ENCODE data around the gene LEF1. TPM values are rescaled to one million over a fixed set of nuclear protein-coding genes. Genes with fewer than 3 reads are reported as not detected.
A peak's percentile ranks its signal among the peaks of the same experiment; 100 is the strongest.

LEF1 gene
- total RNA-seq, 1 donor from 2014 or later: 4.3 TPM

DNA sequence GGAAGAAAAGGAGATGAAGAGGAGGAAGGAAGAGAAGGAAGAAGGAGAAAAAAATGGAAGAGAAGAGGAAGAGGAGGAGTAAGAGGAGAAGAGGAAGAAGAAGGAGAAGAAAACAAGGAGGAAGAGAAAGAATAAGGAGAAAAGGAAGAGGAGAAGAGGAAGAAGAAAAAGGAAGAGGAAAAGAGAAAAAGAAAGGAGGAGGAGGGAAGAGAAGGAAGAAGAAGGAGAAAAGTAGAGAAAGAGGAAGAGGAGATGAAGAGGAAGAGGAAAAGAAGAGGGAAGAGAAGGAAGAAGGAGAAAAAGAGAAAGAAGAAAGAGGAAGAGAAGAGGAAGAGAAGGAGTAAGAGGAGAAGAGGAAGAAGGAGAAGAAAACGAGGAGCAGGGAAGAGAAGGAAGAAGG, 11.8 kb upstream of the LEF1 start:
- no peaks in the 10 kb centered on the region for H3K4me1 ChIP-seq
- H3K4me3 ChIP-seq: no peak overlapping the region
- H3K27me3 ChIP-seq (ENCODE audit: low read depth): peaks cover 4% of the 10 kb centered on the region
- ATAC-seq (no peak), DNase-seq (no peak)
- no peak overlapping the region for H3K27ac ChIP-seq
- no peaks in the 10 kb centered on the region for H3K9me3 ChIP-seq
- intact Hi-C loops (cut with DNase I): no loop called here
- H3K36me3 ChIP-seq: no peaks in the 10 kb centered on the region
- no peak for TF ChIP-seq CTCF (IDR thresholded peaks at IDR 0.05)

DNA sequence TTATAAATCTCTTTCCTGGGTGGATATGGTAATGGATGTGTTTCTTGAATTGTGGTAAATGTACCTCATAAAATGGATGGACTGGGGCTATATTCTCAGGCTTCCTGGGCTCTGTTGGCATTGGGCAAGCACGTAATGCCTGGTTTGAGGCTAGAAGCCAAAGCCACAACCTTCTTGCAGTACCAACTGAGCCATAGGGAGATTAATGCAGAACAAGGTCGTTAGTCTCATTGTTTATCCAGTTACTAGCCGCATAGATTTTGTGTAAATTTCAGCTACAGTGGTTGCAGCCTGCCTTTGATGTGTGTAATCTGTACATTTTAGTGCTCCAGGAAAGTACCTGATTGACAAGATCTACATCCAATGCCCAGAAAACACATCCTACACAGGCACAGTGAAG, 7.2 kb upstream of the LEF1 start:
- DNase-seq: no peak
- no peak for ATAC-seq
- H3K4me1 ChIP-seq: peaks cover 29% of the 10 kb centered on the region
- TF ChIP-seq CTCF (IDR thresholded peaks at IDR 0.05): no peak
- H3K9me3 ChIP-seq: no peaks in the 10 kb centered on the region
- no peak overlapping the region for H3K4me3 ChIP-seq
- no peak overlapping the region for H3K27ac ChIP-seq
- no peaks in the 10 kb centered on the region for H3K36me3 ChIP-seq
- intact Hi-C loops (cut with DNase I): no loop called here
- H3K27me3 ChIP-seq (ENCODE audit: low read depth): peaks cover 32% of the 10 kb centered on the region

GRCh38 chr4:108174856-108175255, 6.1 kb upstream of the LEF1 start:
- Histone ChIP-seq H3K4me1 (peaks cover 29% of the 10 kb centered on the region), H3K36me3 (no peaks in the 10 kb centered on the region), H3K27ac (no peak overlapping the region), H3K27me3 (ENCODE audit: low read depth) (peaks cover 44% of the 10 kb centered on the region), H3K4me3 (no peak overlapping the region), H3K9me3 (no peaks in the 10 kb centered on the region)
- no peak for DNase-seq
- ATAC-seq: no peak
- intact Hi-C loops (cut with DNase I): no loop called here
- no peak for TF ChIP-seq CTCF (IDR thresholded peaks at IDR 0.05)

GRCh38 chr4:108173599-108174057, 4.9 kb upstream of the LEF1 start:
- ATAC-seq: no peak
- no peaks in the 10 kb centered on the region for H3K36me3 ChIP-seq
- H3K4me1 ChIP-seq: peaks cover 37% of the 10 kb centered on the region
- no peaks in the 10 kb centered on the region for H3K9me3 ChIP-seq
- H3K4me3 ChIP-seq: peak overlapping the region; percentile 67
- no peak for DNase-seq
- peaks cover 56% of the 10 kb centered on the region for H3K27me3 ChIP-seq (ENCODE audit: low read depth)
- no peak for TF ChIP-seq CTCF (IDR thresholded peaks at IDR 0.05)
- peak overlapping the region; percentile 73 for H3K27ac ChIP-seq
- intact Hi-C loops (cut with DNase I): no loop called here

GRCh38 chr4:108172753-108173598, 4.2 kb upstream of the LEF1 start:
- Histone ChIP-seq H3K27me3 (ENCODE audit: low read depth) (peaks cover 57% of the 10 kb centered on the region), H3K4me3 (peak overlapping the region; percentile 67), H3K27ac (peak overlapping the region; percentile 73), H3K9me3 (no peaks in the 10 kb centered on the region), H3K36me3 (no peaks in the 10 kb centered on the region), H3K4me1 (peaks cover 40% of the 10 kb centered on the region)
- intact Hi-C loops (cut with DNase I): no loop called here
- peak; percentile 82 for ATAC-seq
- peak; percentile 53 for DNase-seq
- no peak for TF ChIP-seq CTCF (IDR thresholded peaks at IDR 0.05)
